NCI-H1048 (cell line): ENCODE data around the gene BCL2.
"Not testable (repeated sequence)": the region's sequence is repeated elsewhere in the genome, so short reads cannot be mapped to it uniquely, and the experiment has no call there.

Experiments
- DNase-seq: peaks from one replicate; lab custom pipeline; 2025; lab: John Stamatoyannopoulos, UW

The BCL2 gene

DNA sequence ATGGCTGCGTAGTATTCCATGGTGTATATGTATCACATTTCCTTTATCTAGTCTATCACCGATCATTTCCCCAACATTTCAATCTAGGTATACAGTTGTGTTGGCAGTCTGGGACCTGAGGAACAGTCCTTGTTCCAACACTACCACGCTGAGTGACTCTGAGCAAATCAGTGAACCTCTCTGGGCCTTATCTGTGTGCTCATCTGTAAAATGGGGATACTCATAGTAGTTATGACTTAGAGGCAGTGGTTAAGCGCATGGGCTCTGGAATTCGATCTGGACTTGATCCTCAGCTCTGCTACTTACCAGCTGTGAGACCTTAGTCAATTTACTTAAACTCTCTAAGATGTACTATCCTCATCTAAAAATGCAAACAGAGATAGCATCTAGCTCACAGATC is 85.1 kb downstream of the BCL2 start:
- DNase-seq: no peak

- DNase-seq: no peak
Measured at GRCh38 chr18:63233334-63233733, 86.2 kb downstream of the BCL2 start.

DNA sequence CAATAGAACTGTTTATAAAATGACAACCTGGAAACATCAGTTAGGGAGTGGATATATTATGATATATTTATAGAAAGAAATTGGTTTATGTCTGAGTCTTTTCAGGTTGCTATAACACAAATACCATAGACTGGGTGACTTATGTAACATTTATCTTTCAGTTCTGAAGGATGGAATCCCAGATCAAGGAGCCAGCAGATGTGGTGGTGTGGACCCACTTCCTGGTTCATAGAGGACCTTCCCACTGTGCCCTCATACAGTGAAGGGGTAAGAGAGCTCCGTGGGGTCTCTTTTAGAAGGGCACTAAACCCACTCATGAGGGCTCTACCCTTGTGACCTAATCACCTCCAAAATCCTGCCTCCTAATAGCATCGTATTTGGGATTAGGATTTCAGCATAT is 86.7 kb downstream of the BCL2 start:
- DNase-seq: no peak

GRCh38 chr18:63229971-63230370 is 89.6 kb downstream of the BCL2 start:
- no peak for DNase-seq

- no peak for DNase-seq
Measured at GRCh38 chr18:63225434-63225833, 94.1 kb downstream of the BCL2 start.

DNA sequence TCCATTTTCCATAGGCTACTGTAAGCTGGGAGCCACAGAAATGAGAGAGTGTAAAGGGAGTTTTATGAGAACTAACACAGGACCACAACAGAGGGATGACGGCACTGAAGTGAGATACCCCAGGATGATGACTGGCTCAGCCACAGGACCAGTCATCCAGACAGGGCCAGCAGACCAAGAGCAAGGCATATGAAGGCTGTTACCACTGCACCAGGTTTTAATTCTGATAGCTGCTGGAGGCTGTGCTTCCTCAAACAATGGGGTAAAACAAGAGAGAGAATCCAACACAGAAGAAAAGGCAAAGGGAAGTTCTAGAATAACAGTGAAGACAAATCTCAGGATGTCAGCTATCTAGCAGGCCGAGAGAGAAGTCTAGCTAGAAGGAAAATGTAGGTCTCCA is 94.9 kb downstream of the BCL2 start:
- no peak for DNase-seq

- DNase-seq: no peak
Measured at GRCh38 chr18:63223837-63224236, 95.7 kb downstream of the BCL2 start.

GRCh38 chr18:63220903-63221302 is 98.7 kb downstream of the BCL2 start:
- DNase-seq: no peak

- no peak for DNase-seq
Measured at GRCh38 chr18:63218472-63218871, 101.1 kb downstream of the BCL2 start.

GRCh38 chr18:63216516-63217311 is 102.9 kb downstream of the BCL2 start:
- DNase-seq: no peak

GRCh38 chr18:63213936-63214671 is 105.5 kb downstream of the BCL2 start:
- no peak for DNase-seq

GRCh38 chr18:63213331-63213900 is 106.2 kb downstream of the BCL2 start:
- no peak for DNase-seq

DNA sequence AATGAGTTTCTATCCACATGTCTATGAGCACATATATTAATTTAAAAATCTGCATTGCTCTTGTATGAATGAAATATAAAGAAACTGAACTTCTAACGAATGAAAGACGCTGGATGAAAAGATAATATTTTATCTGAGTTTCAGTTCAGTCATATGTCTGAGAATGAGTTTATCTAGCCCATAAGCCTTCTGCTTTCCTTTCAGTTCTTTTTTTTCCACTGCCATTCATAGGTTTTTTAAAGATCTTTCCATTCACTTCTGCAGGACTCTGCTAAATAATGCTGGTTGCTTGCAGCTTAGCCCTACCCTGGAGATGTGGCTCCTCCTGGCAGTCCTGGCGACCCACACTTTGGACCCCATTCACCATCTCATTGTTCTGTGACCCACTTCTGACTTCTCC is 109.0 kb downstream of the BCL2 start:
- DNase-seq: no peak

DNA sequence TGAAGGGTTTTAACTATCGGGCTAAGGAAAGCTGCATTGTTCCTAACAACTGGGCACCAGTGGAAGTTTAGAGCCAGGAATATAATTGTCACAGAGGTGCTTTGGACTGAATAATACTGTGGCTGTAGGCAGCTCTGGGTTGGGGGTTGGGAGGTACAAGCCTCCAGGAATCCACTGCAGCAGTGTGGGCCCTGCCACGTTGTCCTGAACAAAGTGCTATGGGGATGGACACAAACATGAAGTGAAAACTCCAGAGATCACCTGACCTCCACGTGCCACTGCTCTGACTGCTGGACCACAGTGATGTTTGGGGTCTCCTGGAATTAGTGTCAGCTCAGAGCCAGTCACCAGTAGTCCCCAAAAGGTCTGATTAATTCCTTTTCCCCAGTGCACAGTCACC is 110.9 kb downstream of the BCL2 start:
- no peak for DNase-seq

DNA sequence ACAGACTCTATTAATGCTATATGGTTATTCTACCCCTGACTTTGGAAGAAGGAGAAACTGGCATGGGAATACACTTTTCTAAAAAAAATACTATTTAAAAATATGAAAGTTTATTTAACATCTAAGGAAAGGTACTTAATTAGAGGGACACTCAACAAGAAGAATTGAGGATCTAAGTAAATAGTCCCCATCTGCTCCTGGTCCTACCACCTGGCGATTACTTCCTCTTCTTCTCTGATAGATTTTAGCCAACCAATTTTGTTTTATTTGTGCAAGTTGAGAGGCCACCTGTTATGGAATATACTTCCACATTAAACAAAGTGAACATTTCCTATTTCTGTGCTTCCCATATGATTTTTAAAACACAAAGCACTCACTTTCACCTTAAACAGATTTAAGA is 111.7 kb downstream of the BCL2 start:
- no peak for DNase-seq

DNA sequence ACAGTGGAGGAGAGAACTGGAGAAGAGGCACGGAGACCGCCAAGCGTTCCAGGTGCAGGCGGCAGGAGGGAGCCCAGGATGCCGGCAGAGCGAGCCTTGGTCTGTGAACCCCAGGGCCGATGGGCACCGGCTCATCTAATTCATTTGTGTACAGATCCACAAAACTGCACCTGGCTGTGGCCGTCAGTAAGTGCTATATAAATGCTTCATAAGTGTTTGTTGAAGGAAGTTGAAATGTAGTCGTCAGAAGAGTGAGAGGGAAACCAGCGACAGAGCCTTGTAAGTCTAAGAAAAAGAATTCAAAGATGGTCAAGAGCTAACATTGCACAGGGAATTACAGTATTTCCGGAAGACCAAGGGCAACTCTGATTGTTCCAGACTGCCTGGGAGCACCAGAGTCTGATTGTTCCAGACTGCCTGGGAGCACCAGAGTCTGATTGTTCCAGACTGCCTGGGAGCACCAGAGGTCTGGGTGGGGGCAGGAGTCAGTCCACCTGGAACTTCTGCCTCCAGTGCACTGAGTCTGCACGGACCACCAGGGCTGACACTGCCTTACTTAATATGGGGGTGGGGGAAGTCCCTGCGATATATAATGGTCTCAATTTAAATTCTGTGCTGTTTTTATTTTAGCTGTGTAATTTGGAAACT is 112.3 kb downstream of the BCL2 start:
- no peak for DNase-seq

GRCh38 chr18:63206433-63207142 is 113.0 kb downstream of the BCL2 start:
- DNase-seq: no peak

GRCh38 chr18:63205791-63206252 is 113.7 kb downstream of the BCL2 start:
- DNase-seq: no peak

DNA sequence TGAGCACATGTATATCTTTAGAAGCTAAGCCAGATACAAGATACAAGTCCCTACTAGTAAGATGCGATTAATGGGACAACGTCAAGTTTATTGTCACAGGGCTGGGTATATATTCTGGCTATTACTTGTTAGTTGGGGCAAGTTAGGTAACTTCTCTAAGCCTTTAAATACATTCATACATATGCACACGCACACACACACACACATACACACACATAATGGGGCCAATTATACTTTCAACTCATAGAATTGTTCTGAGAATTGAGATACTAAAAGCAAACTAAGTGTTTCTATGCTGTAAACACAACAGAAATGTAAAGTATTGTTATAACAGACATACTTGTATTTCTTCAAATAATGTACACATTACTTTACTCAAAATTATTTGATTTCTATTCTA is 116.1 kb downstream of the BCL2 start:
- no peak for DNase-seq

DNA sequence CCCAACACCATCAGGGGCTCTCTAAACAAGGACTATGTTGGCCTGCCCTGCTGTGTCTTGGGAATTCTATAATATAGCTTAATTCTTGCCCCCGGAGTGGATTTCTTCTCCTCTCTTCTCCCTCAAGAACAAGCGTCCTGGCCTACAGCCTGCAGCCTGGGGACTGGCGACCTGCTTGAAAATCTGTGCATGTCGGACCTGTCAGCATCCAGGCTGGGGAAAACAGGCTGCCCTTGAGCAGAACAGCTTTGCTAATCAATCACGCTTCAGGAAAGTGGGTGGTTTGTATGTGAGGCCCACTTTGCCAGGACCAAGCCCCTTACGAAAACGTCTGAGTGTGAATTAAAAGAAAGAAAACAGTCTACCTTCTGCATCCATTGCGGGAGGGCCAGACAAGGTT is 116.7 kb downstream of the BCL2 start:
- no peak for DNase-seq

GRCh38 chr18:63201456-63201855 is 118.1 kb downstream of the BCL2 start:
- DNase-seq: not testable (repeated sequence)

- no peak for DNase-seq
Measured at GRCh38 chr18:63199743-63200241, 119.8 kb downstream of the BCL2 start.
